ENCODE measurements around the gene FAM81A.

GRCh38 chr15:59538494-59538893, 100.5 kb downstream of the FAM81A start:
- TF ChIP-seq CTCF (IDR thresholded peaks at IDR 0.05) (no peak), EZH2phosphoT487 (IDR thresholded peaks at IDR 0.05) (no peak)
